NCI-H1105 treated with DMSO at 0.1 percent for 48 hours (cell line): ENCODE results near the gene FAXDC2.
"Not testable (repeated sequence)": the region's sequence is repeated elsewhere in the genome, so short reads cannot be mapped to it uniquely, and the experiment has no call there.

Experiments used
- DNase-seq: peaks from one replicate; lab custom pipeline; 2025; lab: John Stamatoyannopoulos, UW

Gene FAXDC2

GRCh38 chr5:154830596-154830995 lies 19.8 kb downstream of the FAXDC2 start:
- DNase-seq = no peak

GRCh38 chr5:154830219-154830595 lies 20.2 kb downstream of the FAXDC2 start:
- no peak for DNase-seq

DNA sequence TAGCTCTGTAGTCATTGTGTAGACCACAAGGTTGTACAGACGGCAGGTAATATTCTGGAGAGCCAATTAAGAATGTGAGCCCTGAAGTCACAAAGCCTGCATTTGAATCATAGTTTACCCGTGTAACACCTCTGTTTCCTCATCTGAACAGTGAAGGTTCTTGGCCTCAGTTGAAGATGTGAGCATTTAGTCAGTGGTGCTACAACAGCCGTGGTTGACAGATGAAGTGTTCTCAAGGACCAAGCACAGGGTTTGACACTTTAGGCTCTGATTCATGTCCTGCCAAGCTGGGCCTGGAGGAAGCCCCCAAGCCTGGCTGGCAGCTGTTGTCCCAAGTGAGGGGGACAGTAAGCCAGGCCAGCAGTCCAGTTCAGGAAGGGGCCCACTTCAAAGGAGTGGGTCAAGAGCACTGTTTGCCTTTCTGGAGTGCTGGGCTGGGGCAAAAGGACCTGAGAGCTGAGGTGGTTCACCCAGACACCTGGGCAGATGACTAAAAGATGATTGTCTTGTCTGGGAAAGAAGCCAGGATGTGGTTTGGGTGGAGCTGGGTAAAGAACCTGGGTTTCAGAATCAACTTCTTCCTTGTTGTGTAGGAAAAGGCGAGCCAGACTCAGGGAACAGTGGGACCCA lies 20.7 kb downstream of the FAXDC2 start:
- DNase-seq = no peak

- DNase-seq = no peak
Observed at GRCh38 chr5:154829181-154829588, 21.2 kb downstream of the FAXDC2 start.

- DNase-seq = no peak
Observed at GRCh38 chr5:154824070-154824469, 26.3 kb downstream of the FAXDC2 start.

- DNase-seq = no peak
Observed at GRCh38 chr5:154823605-154824004, 26.8 kb downstream of the FAXDC2 start.

- not testable (repeated sequence) for DNase-seq
Observed at GRCh38 chr5:154822896-154823295, 27.5 kb downstream of the FAXDC2 start.

DNA sequence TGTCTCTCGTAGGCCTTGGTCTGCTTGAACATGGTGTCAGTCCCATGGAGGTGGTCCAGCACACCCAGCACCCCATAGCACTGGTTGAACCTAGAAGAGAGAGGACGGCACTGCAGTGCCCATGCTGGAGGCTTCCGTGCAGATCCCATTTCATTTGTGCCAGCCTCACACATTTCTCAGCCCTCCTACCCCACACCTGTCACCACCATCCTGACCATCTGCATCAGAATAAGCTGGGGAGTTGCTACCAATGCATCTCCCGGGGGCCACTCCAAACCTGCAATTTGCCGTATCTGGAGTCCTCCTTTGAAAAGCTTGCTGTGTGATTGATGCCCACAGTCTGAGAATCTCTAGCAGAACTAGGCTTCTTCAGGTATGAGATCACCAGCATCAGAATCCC lies 30.0 kb downstream of the FAXDC2 start:
- DNase-seq = no peak

DNA sequence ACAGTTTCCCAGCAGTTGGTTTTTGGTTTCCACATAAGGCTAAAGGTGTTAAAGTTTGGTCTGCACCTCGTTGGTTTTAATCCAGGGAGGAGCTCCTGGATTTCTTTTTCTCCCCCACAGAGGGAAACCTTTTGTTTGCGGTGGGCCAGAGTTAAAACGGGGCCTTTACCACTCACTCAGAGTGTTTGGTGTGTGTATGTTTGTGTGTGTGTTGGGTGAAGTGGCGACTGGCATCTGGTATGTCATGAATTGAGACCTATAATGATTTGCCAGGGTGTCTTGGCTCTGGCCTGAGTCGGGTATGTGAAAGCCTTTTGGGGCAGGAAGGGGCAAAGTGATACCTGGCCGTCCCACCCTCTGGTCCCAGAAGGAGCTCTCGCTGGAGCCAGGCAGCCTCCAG lies 30.9 kb downstream of the FAXDC2 start:
- DNase-seq = no peak

DNA sequence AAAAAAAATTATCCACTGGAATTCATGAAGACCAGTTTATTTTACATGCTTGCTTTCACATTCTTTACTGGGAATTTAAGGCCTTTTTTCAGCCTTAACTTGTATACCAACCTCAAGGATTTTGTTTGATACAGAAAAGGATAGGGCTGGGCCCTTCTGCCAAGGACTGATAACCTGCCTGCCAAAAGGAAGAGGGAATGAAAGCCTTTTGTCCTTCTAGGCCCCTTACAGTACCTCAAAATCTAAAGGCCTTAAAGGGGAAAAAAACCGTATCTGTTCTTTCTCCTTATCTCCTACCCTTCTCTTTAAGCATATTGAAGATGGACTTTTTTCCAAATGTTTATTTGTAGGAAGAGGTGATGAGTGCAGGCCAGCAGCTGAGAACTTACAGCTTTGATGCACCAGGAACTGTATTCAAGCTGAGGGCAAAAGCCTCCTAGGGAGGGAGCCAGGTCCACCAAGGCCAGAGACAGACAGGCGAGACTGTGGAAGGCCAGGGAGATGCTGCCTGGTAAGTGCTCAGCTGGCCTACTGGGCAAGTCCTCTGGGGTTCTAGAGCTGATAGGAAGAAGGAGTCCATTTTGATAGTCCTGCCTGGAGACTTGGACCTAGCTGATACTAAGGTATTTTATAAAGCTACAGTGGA lies 31.8 kb downstream of the FAXDC2 start:
- DNase-seq = no peak

- no peak for DNase-seq
Observed at GRCh38 chr5:154817815-154818214, 32.6 kb downstream of the FAXDC2 start.

DNA sequence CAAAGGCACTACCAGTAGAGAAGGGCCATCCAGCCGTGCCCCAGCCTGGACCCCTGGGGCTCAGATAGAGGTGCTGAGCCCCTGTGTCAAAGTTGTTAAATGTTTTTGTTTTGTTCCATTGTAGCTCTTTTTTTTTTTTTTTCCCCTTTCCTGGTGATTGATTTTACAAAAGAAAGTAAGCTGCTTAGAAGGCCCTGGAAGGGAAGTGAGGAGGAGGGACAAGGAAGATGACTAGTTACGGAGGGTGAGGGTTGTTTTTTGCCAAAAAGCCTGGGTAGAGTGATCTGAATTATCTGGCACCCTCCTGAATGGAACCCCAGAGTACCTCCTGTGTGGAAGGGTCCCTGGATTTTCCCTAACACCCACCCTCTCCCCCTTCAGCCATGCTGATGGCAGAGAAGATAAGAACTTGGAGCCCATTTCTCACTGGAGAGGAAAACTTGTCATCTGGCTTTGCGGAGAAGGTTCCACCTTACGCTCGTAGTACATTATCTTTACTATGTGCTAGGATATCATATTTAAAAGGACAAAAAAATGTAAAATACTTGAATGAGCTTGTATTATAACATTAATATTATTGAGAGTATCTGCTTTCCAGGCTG lies 33.4 kb downstream of the FAXDC2 start:
- no peak for DNase-seq

GRCh38 chr5:154815684-154816247 lies 34.6 kb downstream of the FAXDC2 start:
- no peak for DNase-seq

- no peak for DNase-seq
Observed at GRCh38 chr5:154815025-154815424, 35.4 kb downstream of the FAXDC2 start.

DNA sequence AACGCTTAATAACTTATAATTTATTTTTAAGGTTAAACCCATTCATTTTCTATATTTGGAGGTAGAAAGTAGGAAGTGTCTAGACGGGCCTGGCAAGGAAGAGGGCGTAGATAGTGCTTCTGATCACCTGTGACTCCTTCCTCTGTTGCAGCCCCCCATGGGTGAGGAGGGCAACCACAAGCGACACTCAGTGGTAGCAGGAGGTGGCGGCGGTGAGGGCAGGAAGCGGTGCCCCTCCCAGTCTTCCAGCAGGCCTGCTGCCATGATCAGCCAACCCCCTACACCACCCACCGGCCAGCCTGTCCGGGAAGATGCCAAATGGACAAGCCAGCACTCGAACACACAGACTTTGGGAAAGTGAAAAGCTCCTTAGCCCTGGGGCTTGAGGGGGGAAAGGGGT lies 36.7 kb downstream of the FAXDC2 start:
- no peak for DNase-seq

GRCh38 chr5:154813158-154813557 lies 37.2 kb downstream of the FAXDC2 start:
- no peak for DNase-seq

GRCh38 chr5:154811653-154812465 lies 38.5 kb downstream of the FAXDC2 start:
- DNase-seq = no peak

GRCh38 chr5:154811239-154811638 lies 39.2 kb downstream of the FAXDC2 start:
- no peak for DNase-seq

- DNase-seq = no peak
Observed at GRCh38 chr5:154806176-154806575, 44.2 kb downstream of the FAXDC2 start.

DNA sequence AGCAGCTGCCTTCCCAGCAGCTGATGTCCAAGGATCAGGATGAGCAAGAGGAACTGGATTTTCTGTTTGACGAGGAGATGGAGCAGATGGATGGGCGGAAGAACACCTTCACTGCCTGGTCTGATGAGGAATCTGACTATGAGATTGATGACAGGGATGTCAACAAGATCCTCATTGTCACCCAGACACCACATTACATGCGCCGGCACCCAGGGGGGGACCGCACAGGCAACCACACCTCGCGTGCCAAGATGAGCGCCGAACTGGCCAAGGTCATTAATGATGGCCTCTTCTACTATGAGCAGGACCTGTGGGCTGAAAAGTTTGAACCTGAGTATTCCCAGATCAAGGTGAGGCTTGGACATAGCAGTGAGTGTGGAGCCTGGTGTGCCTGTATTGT lies 48.4 kb downstream of the FAXDC2 start:
- DNase-seq = no peak

- DNase-seq = no peak
Observed at GRCh38 chr5:154801083-154801482, 49.3 kb downstream of the FAXDC2 start.

DNA sequence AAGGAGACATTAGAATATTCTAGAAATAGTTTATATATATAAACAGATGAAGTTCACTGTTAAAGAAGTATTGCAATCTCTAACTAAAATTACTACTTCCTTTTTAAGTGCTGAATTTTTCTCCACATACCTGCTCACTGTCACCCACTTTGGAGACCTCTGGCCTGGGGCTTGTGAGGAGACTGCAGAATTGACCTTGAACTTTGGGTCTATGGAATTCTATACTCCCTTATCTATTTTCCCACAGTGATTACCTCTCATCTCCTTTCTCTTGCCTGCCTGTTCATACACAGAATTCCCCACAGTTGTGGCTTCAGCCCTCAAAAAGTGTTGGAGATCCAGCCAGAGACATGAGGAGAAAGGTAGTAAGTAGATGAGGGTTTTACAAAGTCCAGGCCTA lies 49.8 kb downstream of the FAXDC2 start:
- no peak for DNase-seq

DNA sequence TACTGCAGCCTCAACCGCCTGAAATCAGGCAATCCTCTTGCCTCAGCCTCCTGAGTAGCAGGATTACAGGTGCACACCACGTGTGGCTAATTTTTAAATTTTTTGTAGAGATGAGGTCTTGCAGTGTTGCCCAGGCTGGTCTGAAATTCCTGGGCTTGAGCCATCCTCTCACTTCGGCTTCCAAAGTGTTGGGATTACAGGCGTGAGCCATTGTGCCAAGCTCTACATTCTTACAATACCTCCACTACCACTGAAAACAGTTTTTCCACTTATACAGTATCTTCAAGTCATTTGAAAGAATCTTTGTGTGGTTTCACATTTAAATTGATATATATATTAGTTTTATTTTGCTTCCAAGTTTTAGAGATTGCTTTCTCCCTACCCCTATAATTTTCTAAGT lies 52.6 kb downstream of the FAXDC2 start:
- no peak for DNase-seq
